Esophagus muscularis mucosa (tissue), 3 donors: ENCODE data around the gene CNPPD1.

Source experiments
- CTCF ChIP-seq, 3 experiments: fragments of 200-600 bp in 2 of 3; fragments of 450-650 bp in 1 of 3; sonication (generic) in 2 of 3; IDR thresholded peaks; one replicate each; pipeline ENCODE4 v1.5.1; 2017 to 2019; ENCODE audit warnings: antibody characterized with exemption in 3 of 3, mild to moderate bottlenecking in 2 of 3, moderate library complexity in 1 of 3
- POLR2AphosphoS5 ChIP-seq, 2 donors: sonication (generic); formaldehyde crosslinking; IDR thresholded peaks; one replicate each; pipeline ENCODE4 v1.6.1; 2017; ENCODE audit warnings: antibody characterized with exemption in 2 of 2

GRCh38 chr2:219223831-219224610 is 47.3 kb upstream of the CNPPD1 start:
- no peak for TF ChIP-seq CTCF (IDR thresholded peaks at IDR 0.05)
- TF ChIP-seq POLR2AphosphoS5 (IDR thresholded peaks at IDR 0.05) = no peak
